Vagina (tissue), 2 donors: ENCODE measurements around the gene CRP. TPM values are rescaled to one million over a fixed set of nuclear protein-coding genes. Genes with fewer than 3 reads are reported as not detected.
"Not testable (repeated sequence)": the region's sequence is repeated elsewhere in the genome, so short reads cannot be mapped to it uniquely, and the experiment has no call there.

ENCODE experiments used
- DNase-seq, 2 donors: peaks; one replicate each; pipeline ENCODE4 v3.0.0-alpha.2; 2017; ENCODE audit errors: extremely low spot score in 2 of 2
- H3K27ac ChIP-seq: fragments of 200-600 bp; sonication (generic); one replicate; pipeline ENCODE4 v1.5.1; 2019
- H3K27me3 ChIP-seq: fragments of 200-600 bp; sonication (generic); one replicate; pipeline ENCODE4 v1.5.1; 2019
- H3K36me3 ChIP-seq, 2 donors: fragments of 200-600 bp; sonication (generic); one replicate each; pipeline ENCODE4 v1.5.1; 2017 to 2019
- H3K4me1 ChIP-seq: fragments of 200-600 bp; sonication (generic); one replicate; pipeline ENCODE4 v1.5.1; 2019
- H3K4me3 ChIP-seq, 2 donors: fragments of 200-600 bp; sonication (generic); 1 replicate in 1 of 2; 2 replicates in 1 of 2; pipeline ENCODE4 v1.5.1; 2016 to 2019
- H3K9me3 ChIP-seq: fragments of 200-600 bp; sonication (generic); one replicate; pipeline ENCODE4 v1.5.1; 2019
- POLR2A ChIP-seq, 2 donors: fragments of 450-650 bp; IDR thresholded peaks; one replicate each; pipeline ENCODE4 v1.6.1; 2017; ENCODE audit warnings: antibody characterized with exemption in 2 of 2, mild to moderate bottlenecking in 2 of 2, moderate library complexity in 2 of 2
- POLR2AphosphoS5 ChIP-seq, 2 donors: sonication (generic); formaldehyde crosslinking; IDR thresholded peaks; one replicate each; pipeline ENCODE4 v1.9.0; 2017; ENCODE audit warnings: antibody characterized with exemption in 2 of 2, mild to moderate bottlenecking in 2 of 2, low read depth in 1 of 2; ENCODE audit not compliant: insufficient read depth in 1 of 2
- intact Hi-C: fragments of 100-400 bp; cut with DNase I; formaldehyde crosslinking; loops from one replicate; pipeline ENCODE4 v1.15.1; 2023
- total RNA-seq: library from RNA; depleted of rRNA; stranded (reverse); fragments of >200 nt; gene quantifications from one replicate; pipeline ENCODE4 v1.2.3, GENCODE V29; 2016
- TF ChIP-seq, protein P1 (sequence below), 3 experiments: fragments of 450-650 bp in 2 of 3; fragments of 200-600 bp in 1 of 3; sonication (generic) in 1 of 3; IDR thresholded peaks; one replicate each; pipeline ENCODE4 v1.5.1; 2017 to 2019; ENCODE audit warnings: antibody characterized with exemption in 3 of 3, mild to moderate bottlenecking in 2 of 3, moderate library complexity in 2 of 3

Gene CRP
- total RNA-seq, 1 donor from 2014 or later = not detected

DNA sequence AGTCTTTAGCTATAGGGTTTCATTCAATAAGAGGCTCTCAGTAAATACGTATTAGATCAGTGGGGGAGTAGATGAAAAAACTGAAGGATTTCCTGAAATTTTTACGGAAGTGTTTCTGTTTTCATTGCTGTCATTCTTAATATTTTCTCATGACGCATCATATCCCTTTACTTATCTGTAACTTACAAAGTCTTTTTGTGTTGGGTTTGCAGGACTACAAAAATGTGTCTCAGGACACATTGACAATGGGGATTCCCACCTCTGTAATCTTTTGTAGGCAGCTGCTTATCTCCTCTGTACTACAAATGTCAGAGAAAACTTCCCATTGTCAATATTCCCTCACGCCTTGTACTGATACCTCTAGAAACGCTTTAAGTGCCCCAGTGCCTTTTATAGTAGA, 35.5 kb downstream of the CRP start:
- H3K36me3 ChIP-seq = no peaks in the 10 kb centered on the region
- no peaks in the 10 kb centered on the region for H3K9me3 ChIP-seq
- intact Hi-C loops = no loop called here
- H3K27me3 ChIP-seq = no peaks in the 10 kb centered on the region
- no peak overlapping the region for H3K27ac ChIP-seq
- DNase-seq = no peak
- no peaks in the 10 kb centered on the region for H3K4me1 ChIP-seq
- H3K4me3 ChIP-seq = no peak overlapping the region
- no peak for TF ChIP-seq POLR2A (IDR thresholded peaks at IDR 0.05)
- TF ChIP-seq, protein P1, sequence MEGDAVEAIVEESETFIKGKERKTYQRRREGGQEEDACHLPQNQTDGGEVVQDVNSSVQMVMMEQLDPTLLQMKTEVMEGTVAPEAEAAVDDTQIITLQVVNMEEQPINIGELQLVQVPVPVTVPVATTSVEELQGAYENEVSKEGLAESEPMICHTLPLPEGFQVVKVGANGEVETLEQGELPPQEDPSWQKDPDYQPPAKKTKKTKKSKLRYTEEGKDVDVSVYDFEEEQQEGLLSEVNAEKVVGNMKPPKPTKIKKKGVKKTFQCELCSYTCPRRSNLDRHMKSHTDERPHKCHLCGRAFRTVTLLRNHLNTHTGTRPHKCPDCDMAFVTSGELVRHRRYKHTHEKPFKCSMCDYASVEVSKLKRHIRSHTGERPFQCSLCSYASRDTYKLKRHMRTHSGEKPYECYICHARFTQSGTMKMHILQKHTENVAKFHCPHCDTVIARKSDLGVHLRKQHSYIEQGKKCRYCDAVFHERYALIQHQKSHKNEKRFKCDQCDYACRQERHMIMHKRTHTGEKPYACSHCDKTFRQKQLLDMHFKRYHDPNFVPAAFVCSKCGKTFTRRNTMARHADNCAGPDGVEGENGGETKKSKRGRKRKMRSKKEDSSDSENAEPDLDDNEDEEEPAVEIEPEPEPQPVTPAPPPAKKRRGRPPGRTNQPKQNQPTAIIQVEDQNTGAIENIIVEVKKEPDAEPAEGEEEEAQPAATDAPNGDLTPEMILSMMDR (IDR thresholded peaks at IDR 0.05) = no peak
- no peak for TF ChIP-seq POLR2AphosphoS5 (IDR thresholded peaks at IDR 0.05; ENCODE audit: insufficient read depth in 1 of 2, low read depth in 1 of 2)

DNA sequence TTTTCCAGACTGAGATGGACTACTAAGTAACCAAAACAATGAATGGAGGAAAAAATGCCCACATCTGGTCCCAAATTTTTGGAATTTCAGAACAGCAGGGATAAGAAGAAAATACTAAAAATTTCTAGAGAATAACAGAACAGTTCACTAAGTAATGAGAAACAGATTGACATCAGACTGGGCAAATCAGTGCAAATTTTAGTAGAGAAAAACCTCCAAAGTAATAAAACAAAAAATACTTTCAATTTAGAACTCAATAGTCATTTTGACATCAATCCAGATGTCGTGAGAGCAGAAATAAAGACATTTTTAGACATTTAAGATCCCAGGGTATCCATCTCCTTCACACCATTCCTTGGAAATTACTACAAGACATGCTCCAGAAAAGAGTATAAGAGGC, 39.3 kb downstream of the CRP start:
- H3K27me3 ChIP-seq = no peaks in the 10 kb centered on the region

DNA sequence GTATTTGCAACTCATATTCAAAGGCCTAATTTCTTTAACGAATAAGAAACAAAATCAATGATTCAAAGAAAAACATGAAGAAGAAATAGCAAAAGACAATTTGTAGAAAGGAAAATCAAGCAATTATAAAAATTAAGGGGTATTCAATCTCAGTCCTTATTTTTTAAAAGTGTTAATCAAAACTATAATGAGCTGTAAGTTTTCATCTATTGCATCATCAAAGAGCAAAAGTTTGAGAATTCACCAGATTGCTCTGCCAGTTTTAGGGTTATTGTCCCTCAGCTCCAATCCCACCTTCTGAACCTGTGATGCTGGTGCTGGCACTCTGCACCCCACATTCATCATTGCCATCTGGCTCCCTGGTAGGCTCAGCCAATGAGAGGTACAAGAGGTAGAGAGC, 42.0 kb downstream of the CRP start:
- H3K27ac ChIP-seq, H3K4me3 ChIP-seq, H3K9me3 ChIP-seq, H3K27me3 ChIP-seq, intact Hi-C loops, H3K36me3 ChIP-seq, DNase-seq, H3K4me1 ChIP-seq: not testable (repeated sequence)

More for the DNA sequence above, 39.3 kb downstream of the CRP start:
- Histone ChIP-seq H3K36me3 (no peaks in the 10 kb centered on the region), H3K4me1 (no peaks in the 10 kb centered on the region), H3K4me3 (no peak overlapping the region), H3K9me3 (no peaks in the 10 kb centered on the region), H3K27ac (no peak overlapping the region)
- no peak for DNase-seq
- intact Hi-C loops = no loop called here
- TF ChIP-seq POLR2A (IDR thresholded peaks at IDR 0.05) (no peak), POLR2AphosphoS5 (IDR thresholded peaks at IDR 0.05; ENCODE audit: insufficient read depth in 1 of 2, low read depth in 1 of 2) (no peak)
- TF ChIP-seq, protein P1 (IDR thresholded peaks at IDR 0.05) = no peak

DNA sequence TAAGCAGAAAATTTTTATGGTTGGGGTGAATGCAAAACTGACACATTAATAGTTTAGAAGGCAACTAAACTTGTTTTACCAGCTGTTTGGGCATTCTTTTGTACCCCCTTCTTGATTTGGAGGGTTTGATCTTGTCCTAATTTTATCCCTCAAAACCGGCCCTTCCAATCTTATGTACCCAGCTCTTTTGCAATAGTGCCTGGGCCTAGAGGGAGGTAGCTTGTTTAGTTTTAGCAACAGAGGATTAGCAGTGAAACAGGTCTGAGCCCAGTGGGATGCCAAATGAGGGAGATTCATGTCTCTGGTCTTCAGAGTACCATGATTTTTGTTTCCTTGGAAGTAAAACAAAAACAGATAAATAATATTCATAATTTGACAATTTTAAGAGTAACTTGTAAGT, 45.1 kb downstream of the CRP start:
- intact Hi-C loops = no loop called here
- no peaks in the 10 kb centered on the region for H3K27me3 ChIP-seq
- no peaks in the 10 kb centered on the region for H3K4me1 ChIP-seq
- no peaks in the 10 kb centered on the region for H3K36me3 ChIP-seq
- H3K27ac ChIP-seq = no peak overlapping the region
- no peak for DNase-seq
- no peaks in the 10 kb centered on the region for H3K9me3 ChIP-seq
- no peak for TF ChIP-seq POLR2A (IDR thresholded peaks at IDR 0.05)
- TF ChIP-seq POLR2AphosphoS5 (IDR thresholded peaks at IDR 0.05; ENCODE audit: insufficient read depth in 1 of 2, low read depth in 1 of 2) = no peak
- TF ChIP-seq, protein P1 (IDR thresholded peaks at IDR 0.05) = no peak
- no peak overlapping the region for H3K4me3 ChIP-seq

DNA sequence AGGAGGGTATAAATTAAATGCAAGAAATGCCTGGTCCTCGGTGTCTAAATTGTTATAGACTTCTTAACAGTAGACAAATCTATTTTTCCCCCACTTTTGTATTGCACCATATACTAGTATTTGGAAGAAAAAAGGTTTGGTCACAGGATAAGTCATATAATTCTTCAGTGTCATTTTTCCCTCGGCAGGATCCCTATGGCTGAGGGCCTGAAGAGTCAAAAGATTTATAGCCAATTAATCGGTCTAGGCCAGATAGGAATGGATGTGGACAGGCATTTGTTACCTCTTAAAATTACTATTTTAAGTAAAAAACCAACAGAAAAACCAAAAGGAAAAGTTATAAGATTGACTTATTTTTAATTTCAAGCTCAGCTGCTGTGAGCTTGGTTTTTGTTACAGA, 45.6 kb downstream of the CRP start:
- H3K4me3 ChIP-seq = no peak overlapping the region
- no peak overlapping the region for H3K27ac ChIP-seq
- H3K36me3 ChIP-seq = no peaks in the 10 kb centered on the region
- intact Hi-C loops = no loop called here
- H3K27me3 ChIP-seq = no peaks in the 10 kb centered on the region
- H3K9me3 ChIP-seq = no peaks in the 10 kb centered on the region
- no peak for TF ChIP-seq POLR2AphosphoS5 (IDR thresholded peaks at IDR 0.05; ENCODE audit: insufficient read depth in 1 of 2, low read depth in 1 of 2)
- no peak for TF ChIP-seq POLR2A (IDR thresholded peaks at IDR 0.05)
- TF ChIP-seq, protein P1 (IDR thresholded peaks at IDR 0.05) = no peak
- no peak for DNase-seq
- no peaks in the 10 kb centered on the region for H3K4me1 ChIP-seq

DNA sequence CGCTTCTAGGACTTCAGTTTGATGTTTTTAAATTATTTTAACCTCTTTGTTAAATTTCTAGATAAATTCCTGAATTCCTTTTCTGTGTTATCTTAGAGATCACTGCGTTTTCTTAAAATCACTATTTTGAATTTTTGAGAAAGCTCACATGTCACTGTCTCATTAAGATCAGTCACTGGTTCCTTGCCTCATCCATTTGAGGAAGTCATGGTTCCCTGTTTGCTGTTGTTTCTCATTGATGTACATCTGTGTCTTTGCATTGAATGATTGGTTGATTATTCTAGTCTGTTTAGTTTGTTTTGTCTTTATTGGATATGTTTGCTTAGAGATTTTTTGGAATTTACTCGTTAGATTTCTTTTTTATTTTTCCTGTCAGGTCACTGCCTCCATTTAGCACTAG, 50.1 kb downstream of the CRP start:
- DNase-seq = no peak
- Histone ChIP-seq H3K4me3 (no peak overlapping the region), H3K9me3 (no peaks in the 10 kb centered on the region), H3K27me3 (no peaks in the 10 kb centered on the region), H3K36me3 (no peaks in the 10 kb centered on the region), H3K4me1 (no peaks in the 10 kb centered on the region), H3K27ac (no peak overlapping the region)
- intact Hi-C loops = no loop called here
- no peak for TF ChIP-seq POLR2AphosphoS5 (IDR thresholded peaks at IDR 0.05; ENCODE audit: insufficient read depth in 1 of 2, low read depth in 1 of 2)
- TF ChIP-seq POLR2A (IDR thresholded peaks at IDR 0.05) = no peak
- TF ChIP-seq, protein P1 (IDR thresholded peaks at IDR 0.05) = no peak
